ENCODE data around the gene ZNF627. TPM values are rescaled to one million over a fixed set of nuclear protein-coding genes. Genes with fewer than 3 reads are reported as not detected.

The ZNF627 gene
- total and polyA plus RNA-seq, 2 of the 8 experiments (the other 6 are each of a cell fraction or from before 2014, with no cell fraction given), result 7.2 to 13.7 TPM

DNA sequence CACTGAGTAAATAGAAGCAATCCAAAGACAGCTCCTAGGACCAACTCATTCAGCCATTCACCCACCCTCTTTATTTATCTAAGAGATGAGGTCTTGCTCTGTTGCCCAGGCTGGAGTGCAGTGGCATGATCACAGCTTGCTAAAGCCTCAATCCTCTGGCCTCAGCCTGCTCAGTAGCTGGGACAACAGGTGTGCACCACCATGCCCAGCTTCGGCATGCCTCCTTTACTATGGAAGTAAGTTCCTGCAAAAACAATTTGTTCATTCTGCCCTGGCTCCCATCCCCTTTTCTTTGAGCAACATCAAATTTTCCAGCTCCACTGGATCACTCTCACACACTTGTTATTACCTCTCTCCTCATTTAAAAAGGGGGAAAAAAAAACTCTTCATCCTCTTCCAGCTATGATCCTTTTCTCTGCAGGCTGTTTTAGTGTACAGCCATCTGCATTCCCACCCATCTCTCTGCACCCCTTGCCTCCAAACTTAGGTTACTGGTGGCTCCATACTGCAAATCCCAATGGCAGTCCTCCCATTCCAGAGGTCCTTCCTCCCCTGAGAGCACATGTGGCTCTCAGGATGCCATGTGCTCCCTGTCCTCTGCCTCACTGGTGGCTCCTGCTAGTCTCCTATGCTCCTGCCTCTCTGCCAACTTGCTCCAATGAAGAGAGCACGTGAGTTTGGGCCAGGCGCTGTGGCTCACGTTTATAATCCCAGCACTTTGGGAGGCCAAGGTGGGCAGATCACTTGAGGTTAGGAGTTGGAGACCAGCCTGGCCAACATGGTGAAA is 40.5 kb upstream of the ZNF627 start:
- Histone ChIP-seq H2BK5ac (ENCODE audit: low read depth, low read length) (no peak overlapping the region), H3K9ac (replicated peaks in 1 of 4; ENCODE audit: extremely low read depth in 1 of 4, low read depth in 3 of 4, low read length in 3 of 4) (peak overlapping the region in 1 of 4 experiments; percentile 42; a peak in 1 of 7 replicates), H3K79me1 (ENCODE audit: low read depth, low read length) (peaks cover 14% of the 10 kb centered on the region), H3K4ac (replicated peaks; ENCODE audit: insufficient read length, low read depth, low read length) (no peak overlapping the region), H4K91ac (replicated peaks; ENCODE audit: insufficient read length, low read length) (no peak overlapping the region), H3K36me3 (ENCODE audit: control insufficient read depth in 2 of 4, insufficient read depth in 4 of 4, low read length in 3 of 4) (peaks cover 0 to 19% (median 12%) of the 10 kb centered on the region in 4 experiments; a peak in 5 of 8 replicates), H3K9me3 (ENCODE audit: insufficient read depth in 2 of 2, low read depth in 1 of 2, low read length in 1 of 2) (no peaks in the 10 kb centered on the region), H3K79me2 (ENCODE audit: control insufficient read depth in 1 of 2, insufficient read depth in 2 of 2, low read length in 2 of 2) (peaks cover 4 to 33% of the 10 kb centered on the region in 2 experiments; a peak in 3 of 4 replicates), H3K56ac (replicated peaks; ENCODE audit: insufficient read length, low read depth, low read length) (no peak overlapping the region), H2BK120ac (replicated peaks; ENCODE audit: low read depth, low read length) (no peak overlapping the region), H3K23me2 (ENCODE audit: low read depth, low read length) (peaks cover 7% of the 10 kb centered on the region; the same call in 1 of the 2 replicates), H3K23ac (ENCODE audit: insufficient read length) (no peak overlapping the region), H2BK12ac (ENCODE audit: low read depth, low read length) (no peak overlapping the region), H3K4me2 (ENCODE audit: insufficient read depth in 1 of 2, low read depth in 2 of 2, low read length in 2 of 2) (no peak overlapping the region; a peak in 1 of 4 replicates), H4K5ac (ENCODE audit: insufficient read length, low read depth, low read length) (no peak overlapping the region), H3K4me3 (ENCODE audit: extremely low read depth in 1 of 4, insufficient read depth in 2 of 4, low read depth in 3 of 4, low read length in 4 of 4) (no peak overlapping the region), H2AK5ac (ENCODE audit: low read depth, low read length) (no peak overlapping the region), H3K27ac (ENCODE audit: low read depth, low read length) (no peak overlapping the region), H2BK15ac (ENCODE audit: low read length) (no peak overlapping the region), H4K20me1 (replicated peaks in 1 of 2; ENCODE audit: control insufficient read depth in 1 of 2, insufficient read depth in 2 of 2, low read length in 2 of 2) (peaks cover 2 to 24% of the 10 kb centered on the region in 2 experiments), H3K4me1 (replicated peaks in 1 of 4; ENCODE audit: control insufficient read depth in 3 of 4, insufficient read depth in 4 of 4, low read length in 3 of 4) (peaks cover 0 to 6% (median 0%) of the 10 kb centered on the region in 4 experiments; a peak in 4 of 7 replicates), H3K14ac (ENCODE audit: insufficient read length) (no peak overlapping the region), H4K8ac (ENCODE audit: extremely low read depth, insufficient read depth, low read length) (no peak overlapping the region), H3K27me3 (replicated peaks in 1 of 4; ENCODE audit: control insufficient read depth in 3 of 4, extremely low read depth in 1 of 4, insufficient read depth in 3 of 4, low read length in 3 of 4) (no peaks in the 10 kb centered on the region), H2AFZ (ENCODE audit: low read length) (no peak overlapping the region), H3K18ac (ENCODE audit: extremely low read depth, low read length) (no peak overlapping the region), H2BK20ac (ENCODE audit: low read length) (no peak overlapping the region)
- ChIA-PET POLR2A (ENCODE audit: partially characterized antibody) (interaction anchor here (1.0 to 1.8 kb wide), 2 partner anchors 16 to 22 kb away, joined by 3 to 4 read pairs; no protein-coding TSS in a partner anchor), CTCF (ENCODE audit: partially characterized antibody) (interaction anchor here (0.9 to 2.3 kb wide), 3 partner anchors 13 to 115 kb away, joined by 3 to 8 read pairs (median 3); no protein-coding TSS in a partner anchor)
- DNase-seq (ENCODE audit: low read depth in 1 of 2, low spot score in 2 of 2) (no peak), FAIRE-seq (no peak)
- 93% methylated on average over 4 of the region's 4 CpGs; no CpG with 5 or more reads in 1 of the 2 experiments for WGBS, 2 experiments (ENCODE audit: extremely low coverage in 1 of 2, insufficient coverage in 1 of 2, insufficient read length in 1 of 2, insufficient replicate concordance in 2 of 2, low coverage in 1 of 2, low lambda C conversion rate in 2 of 2, missing lambda C conversion rate in 1 of 2)
- TF ChIP-seq TEAD4 (IDR thresholded peaks at IDR 0.05; ENCODE audit: low read depth, low read length) (no peak), SP1 (IDR thresholded peaks at IDR 0.05; ENCODE audit: low read depth, low read length) (no peak), EZH2 (IDR thresholded peaks at IDR 0.05; ENCODE audit: low read depth, low read length, severe bottlenecking) (no peak), FOSL1 (IDR thresholded peaks at IDR 0.05; ENCODE audit: insufficient read depth, low read depth, low read length) (no peak), TAF7 (optimal IDR thresholded peaks at IDR 0.05; ENCODE audit: borderline replicate concordance, low read depth, low read length) (no peak), POLR2A (IDR thresholded peaks at IDR 0.05; ENCODE audit: control extremely low read depth in 1 of 2, low read depth in 2 of 2, low read length in 2 of 2) (no peak), NRF1 (IDR thresholded peaks at IDR 0.05; ENCODE audit: low read depth, low read length) (no peak), YY1 (IDR thresholded peaks at IDR 0.05; ENCODE audit: low read depth, low read length) (no peak), POLR2AphosphoS5 (IDR thresholded peaks at IDR 0.05; ENCODE audit: low read depth, low read length) (no peak), SUZ12 (IDR thresholded peaks at IDR 0.05; ENCODE audit: low read length) (no peak)
- TF ChIP-seq, protein P1, sequence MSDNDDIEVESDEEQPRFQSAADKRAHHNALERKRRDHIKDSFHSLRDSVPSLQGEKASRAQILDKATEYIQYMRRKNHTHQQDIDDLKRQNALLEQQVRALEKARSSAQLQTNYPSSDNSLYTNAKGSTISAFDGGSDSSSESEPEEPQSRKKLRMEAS (IDR thresholded peaks at IDR 0.05), result no peak
